ENCODE measurements around the gene RARG.

DNA sequence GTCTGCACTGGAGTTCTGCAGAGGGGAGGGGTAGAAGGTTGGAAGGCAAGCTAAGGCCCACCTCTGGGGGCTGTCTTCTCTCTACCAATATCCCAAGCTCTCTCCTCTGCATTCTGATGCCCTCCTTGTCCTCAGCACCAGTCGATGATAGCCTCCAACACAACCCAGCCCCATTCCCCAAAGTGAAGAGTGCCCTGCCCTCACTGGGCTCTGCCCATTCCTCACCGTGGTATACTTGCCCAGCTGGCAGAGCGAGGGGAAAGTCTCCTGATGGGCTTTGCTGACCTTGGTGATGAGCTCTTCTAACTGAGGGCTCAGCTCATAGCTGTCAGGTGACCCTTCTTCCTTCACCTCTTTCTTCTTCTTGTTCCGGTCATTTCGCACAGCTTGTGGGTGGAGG is 17.8 kb downstream of the RARG start:
- no peak for TF ChIP-seq CTCF (IDR thresholded peaks at IDR 0.05; ENCODE audit: control extremely low read depth in 1 of 3, insufficient read depth in 1 of 3, low read depth in 1 of 3, low read length in 3 of 3)
- no peak for TF ChIP-seq TAF1 (IDR thresholded peaks at IDR 0.05; ENCODE audit: low read depth, low read length)
- no peak for TF ChIP-seq PHF8 (conservative IDR thresholded peaks at IDR 0.05; ENCODE audit: low read depth, low read length)
- TF ChIP-seq SRF (IDR thresholded peaks at IDR 0.05; ENCODE audit: low read depth, low read length), result no peak
